Measurements from ENCODE around the gene IKZF2. TPM values are rescaled to one million over a fixed set of nuclear protein-coding genes. Genes with fewer than 3 reads are reported as not detected.

IKZF2 gene
- total RNA-seq, 4 donors from 2014 or later, result 2.6 to 14.5 (median 4.2) TPM

GRCh38 chr2:213084261-213084660, 67.2 kb downstream of the IKZF2 start:
- Histone ChIP-seq H3K4me1 (no peaks in the 10 kb centered on the region), H3K27me3 (no peaks in the 10 kb centered on the region), H3K9me3 (no peaks in the 10 kb centered on the region), H3K27ac (no peak overlapping the region), H3K4me3 (no peak overlapping the region), H3K36me3 (no peaks in the 10 kb centered on the region)
- DNase-seq, result no peak
- TF ChIP-seq CTCF (IDR thresholded peaks at IDR 0.05) (no peak), POLR2A (IDR thresholded peaks at IDR 0.05) (no peak)
- intact Hi-C loops (cut with DNase I; ENCODE audit: low total_unique reads), result no loop called here

- intact Hi-C loops (cut with DNase I; ENCODE audit: low total_unique reads), result no loop called here
- no peak for TF ChIP-seq CTCF (IDR thresholded peaks at IDR 0.05)
- no peak for TF ChIP-seq POLR2A (IDR thresholded peaks at IDR 0.05)
- Histone ChIP-seq H3K27ac (no peak overlapping the region), H3K4me3 (no peak overlapping the region), H3K27me3 (no peaks in the 10 kb centered on the region), H3K4me1 (no peaks in the 10 kb centered on the region), H3K36me3 (no peaks in the 10 kb centered on the region), H3K9me3 (no peaks in the 10 kb centered on the region)
- no peak for DNase-seq
Measured at GRCh38 chr2:213080969-213081617, 70.3 kb downstream of the IKZF2 start.

- Histone ChIP-seq H3K36me3 (no peaks in the 10 kb centered on the region), H3K4me3 (no peak overlapping the region), H3K27ac (no peak overlapping the region), H3K9me3 (no peaks in the 10 kb centered on the region), H3K27me3 (no peaks in the 10 kb centered on the region), H3K4me1 (no peaks in the 10 kb centered on the region)
- intact Hi-C loops (cut with DNase I; ENCODE audit: low total_unique reads), result no loop called here
- TF ChIP-seq POLR2A (IDR thresholded peaks at IDR 0.05) (no peak), CTCF (IDR thresholded peaks at IDR 0.05) (no peak)
- DNase-seq, result no peak
Measured at GRCh38 chr2:213079756-213080155, 71.7 kb downstream of the IKZF2 start.

- Histone ChIP-seq H3K4me3 (no peak overlapping the region), H3K27ac (no peak overlapping the region), H3K4me1 (no peaks in the 10 kb centered on the region), H3K36me3 (no peaks in the 10 kb centered on the region), H3K27me3 (no peaks in the 10 kb centered on the region), H3K9me3 (no peaks in the 10 kb centered on the region)
- intact Hi-C loops (cut with DNase I; ENCODE audit: low total_unique reads), result no loop called here
- TF ChIP-seq POLR2A (IDR thresholded peaks at IDR 0.05), result no peak
- TF ChIP-seq CTCF (IDR thresholded peaks at IDR 0.05), result no peak
- DNase-seq, result no peak
Measured at GRCh38 chr2:213078686-213079085, 72.7 kb downstream of the IKZF2 start.

GRCh38 chr2:213069531-213069930, 81.9 kb downstream of the IKZF2 start:
- H3K9me3 ChIP-seq, result no peaks in the 10 kb centered on the region
- H3K4me3 ChIP-seq, result no peak overlapping the region
- H3K27me3 ChIP-seq, result no peaks in the 10 kb centered on the region
- H3K4me1 ChIP-seq, result no peaks in the 10 kb centered on the region
- intact Hi-C loops (cut with DNase I; ENCODE audit: low total_unique reads), result no loop called here
- no peak overlapping the region for H3K27ac ChIP-seq
- H3K36me3 ChIP-seq, result no peaks in the 10 kb centered on the region
- no peak for TF ChIP-seq CTCF (IDR thresholded peaks at IDR 0.05)
- TF ChIP-seq POLR2A (IDR thresholded peaks at IDR 0.05), result no peak
- no peak for DNase-seq

Data from uterus (tissue), 4 donors.